ENCODE measurements around the gene DDAH1.

- TF ChIP-seq CTCF (IDR thresholded peaks at IDR 0.05; ENCODE audit: borderline replicate concordance, extremely low read depth, low read length, poor library complexity, severe bottlenecking) (no peak), EZH2 (IDR thresholded peaks at IDR 0.05; ENCODE audit: borderline replicate concordance, low read depth, low read length, severe bottlenecking) (no peak)
Observed at GRCh38 chr1:85428471-85429089, 36.4 kb downstream of the DDAH1 start.
